ENCODE measurements around the gene RTKN2.

DNA sequence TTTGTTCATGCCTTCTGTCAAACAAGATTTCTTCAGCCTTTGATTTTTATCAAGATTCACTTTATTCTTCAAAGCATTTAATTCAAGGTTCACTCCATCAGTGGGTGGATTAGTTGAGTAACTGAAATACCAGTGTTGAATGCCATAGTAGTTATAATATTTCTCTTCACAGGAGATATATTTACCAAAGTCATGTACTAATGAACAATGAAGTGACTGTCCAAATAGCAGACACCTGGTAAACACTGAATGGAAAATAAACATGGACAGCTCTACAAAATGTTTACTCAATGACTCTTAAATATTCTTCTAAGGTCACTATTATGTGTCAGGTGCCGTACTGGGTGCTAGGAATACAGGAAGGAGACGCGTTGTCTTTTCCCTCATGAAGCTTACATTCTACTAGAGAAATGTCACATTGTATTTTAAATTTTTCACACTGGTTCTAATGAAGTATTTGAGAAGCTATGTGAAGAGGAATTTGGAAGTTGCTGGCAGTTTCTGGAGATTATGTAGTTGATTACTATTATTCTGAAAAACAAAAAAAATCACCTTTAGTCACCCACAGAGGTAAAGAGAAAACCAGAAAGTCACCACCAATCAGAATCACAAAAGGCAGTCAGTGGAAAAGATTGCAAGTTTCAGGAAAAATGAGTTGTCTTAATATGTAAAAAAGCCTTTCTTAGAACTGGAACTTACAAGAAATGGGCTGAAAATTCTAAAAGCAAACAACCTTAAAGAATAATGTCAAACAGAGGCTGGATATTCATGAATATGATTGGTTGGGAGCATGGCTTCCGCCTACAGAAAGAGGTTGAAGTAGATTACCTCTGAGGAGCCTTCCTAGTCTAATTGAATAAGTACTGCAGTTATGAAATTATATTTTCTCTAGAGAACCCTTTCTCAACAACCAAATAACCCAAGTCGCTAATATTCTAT, 84.5 kb downstream of the RTKN2 start:
- TF ChIP-seq, protein P1, sequence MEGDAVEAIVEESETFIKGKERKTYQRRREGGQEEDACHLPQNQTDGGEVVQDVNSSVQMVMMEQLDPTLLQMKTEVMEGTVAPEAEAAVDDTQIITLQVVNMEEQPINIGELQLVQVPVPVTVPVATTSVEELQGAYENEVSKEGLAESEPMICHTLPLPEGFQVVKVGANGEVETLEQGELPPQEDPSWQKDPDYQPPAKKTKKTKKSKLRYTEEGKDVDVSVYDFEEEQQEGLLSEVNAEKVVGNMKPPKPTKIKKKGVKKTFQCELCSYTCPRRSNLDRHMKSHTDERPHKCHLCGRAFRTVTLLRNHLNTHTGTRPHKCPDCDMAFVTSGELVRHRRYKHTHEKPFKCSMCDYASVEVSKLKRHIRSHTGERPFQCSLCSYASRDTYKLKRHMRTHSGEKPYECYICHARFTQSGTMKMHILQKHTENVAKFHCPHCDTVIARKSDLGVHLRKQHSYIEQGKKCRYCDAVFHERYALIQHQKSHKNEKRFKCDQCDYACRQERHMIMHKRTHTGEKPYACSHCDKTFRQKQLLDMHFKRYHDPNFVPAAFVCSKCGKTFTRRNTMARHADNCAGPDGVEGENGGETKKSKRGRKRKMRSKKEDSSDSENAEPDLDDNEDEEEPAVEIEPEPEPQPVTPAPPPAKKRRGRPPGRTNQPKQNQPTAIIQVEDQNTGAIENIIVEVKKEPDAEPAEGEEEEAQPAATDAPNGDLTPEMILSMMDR (IDR thresholded peaks at IDR 0.05; ENCODE audit: insufficient read depth, low read length), result no peak
- TF ChIP-seq, protein P2, sequence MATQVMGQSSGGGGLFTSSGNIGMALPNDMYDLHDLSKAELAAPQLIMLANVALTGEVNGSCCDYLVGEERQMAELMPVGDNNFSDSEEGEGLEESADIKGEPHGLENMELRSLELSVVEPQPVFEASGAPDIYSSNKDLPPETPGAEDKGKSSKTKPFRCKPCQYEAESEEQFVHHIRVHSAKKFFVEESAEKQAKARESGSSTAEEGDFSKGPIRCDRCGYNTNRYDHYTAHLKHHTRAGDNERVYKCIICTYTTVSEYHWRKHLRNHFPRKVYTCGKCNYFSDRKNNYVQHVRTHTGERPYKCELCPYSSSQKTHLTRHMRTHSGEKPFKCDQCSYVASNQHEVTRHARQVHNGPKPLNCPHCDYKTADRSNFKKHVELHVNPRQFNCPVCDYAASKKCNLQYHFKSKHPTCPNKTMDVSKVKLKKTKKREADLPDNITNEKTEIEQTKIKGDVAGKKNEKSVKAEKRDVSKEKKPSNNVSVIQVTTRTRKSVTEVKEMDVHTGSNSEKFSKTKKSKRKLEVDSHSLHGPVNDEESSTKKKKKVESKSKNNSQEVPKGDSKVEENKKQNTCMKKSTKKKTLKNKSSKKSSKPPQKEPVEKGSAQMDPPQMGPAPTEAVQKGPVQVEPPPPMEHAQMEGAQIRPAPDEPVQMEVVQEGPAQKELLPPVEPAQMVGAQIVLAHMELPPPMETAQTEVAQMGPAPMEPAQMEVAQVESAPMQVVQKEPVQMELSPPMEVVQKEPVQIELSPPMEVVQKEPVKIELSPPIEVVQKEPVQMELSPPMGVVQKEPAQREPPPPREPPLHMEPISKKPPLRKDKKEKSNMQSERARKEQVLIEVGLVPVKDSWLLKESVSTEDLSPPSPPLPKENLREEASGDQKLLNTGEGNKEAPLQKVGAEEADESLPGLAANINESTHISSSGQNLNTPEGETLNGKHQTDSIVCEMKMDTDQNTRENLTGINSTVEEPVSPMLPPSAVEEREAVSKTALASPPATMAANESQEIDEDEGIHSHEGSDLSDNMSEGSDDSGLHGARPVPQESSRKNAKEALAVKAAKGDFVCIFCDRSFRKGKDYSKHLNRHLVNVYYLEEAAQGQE (IDR thresholded peaks at IDR 0.05; ENCODE audit: insufficient replicate concordance, low read depth), result no peak
- TF ChIP-seq GABPA (IDR thresholded peaks at IDR 0.05; ENCODE audit: low read depth) (no peak), POLR2AphosphoS5 (IDR thresholded peaks at IDR 0.05; ENCODE audit: low read depth) (no peak), SPI1 (IDR thresholded peaks at IDR 0.05; ENCODE audit: borderline replicate concordance, low read depth) (no peak)

All from HL-60 (cell line).